Common myeloid progenitor, CD34-positive (primary cell): ENCODE data around the gene SPACA9.

Source experiments
- CTCF ChIA-PET: fragments of 350-600 bp; sonication (Branson Sonifier 250); formaldehyde crosslinking; loops from one replicate; lab custom pipeline; 2021; ENCODE audit warnings: antibody characterized with exemption; lab: Charles Lee
- POLR2A ChIA-PET: fragments of 350-600 bp; sonication (Branson Sonifier 250); formaldehyde crosslinking; loops from one replicate; lab custom pipeline; 2021; ENCODE audit warnings: antibody characterized with exemption; lab: Charles Lee
- DNase-seq, 3 donors: peaks; one replicate each; pipeline versions ENCODE4 v3.0.0 to v3.0.0-alpha.2; 2013
- H3K27ac ChIP-seq, 2 experiments: 1 replicate in 1 of 2; 2 replicates in 1 of 2; pipeline ENCODE4 v1.7.0; 2013; ENCODE audit warnings: inconsistent platforms in 2 of 2, low read length in 2 of 2, mild to moderate bottlenecking in 2 of 2, low read depth in 1 of 2, moderate library complexity in 1 of 2; ENCODE audit not compliant: severe bottlenecking in 2 of 2, insufficient read depth in 1 of 2, poor library complexity in 1 of 2
- H3K27me3 ChIP-seq, 5 experiments: replicated peaks in 2 of 5; 1 replicate in 3 of 5; 2 replicates in 2 of 5; pipeline versions ENCODE4 v1.6.1 to v1.7.0; 2013; ENCODE audit warnings: low read length in 4 of 5, mild to moderate bottlenecking in 2 of 5, moderate library complexity in 2 of 5, inconsistent platforms in 1 of 5; ENCODE audit not compliant: insufficient read depth in 5 of 5, control insufficient read depth in 4 of 5
- H3K36me3 ChIP-seq, 4 experiments: 1 replicate in 2 of 4; 2 replicates in 2 of 4; pipeline versions ENCODE4 v1.6.1 to v1.7.0; 2013; ENCODE audit warnings: low read length in 3 of 4, control low read depth in 1 of 4, mild to moderate bottlenecking in 1 of 4; ENCODE audit not compliant: control insufficient read depth in 4 of 4, insufficient read depth in 4 of 4
- H3K4me1 ChIP-seq, 4 experiments: 1 replicate in 3 of 4; 2 replicates in 1 of 4; pipeline versions ENCODE4 v1.6.1 to v1.7.1; 2013; ENCODE audit warnings: low read length in 3 of 4, mild to moderate bottlenecking in 3 of 4, control low read depth in 1 of 4, inconsistent platforms in 1 of 4, moderate library complexity in 1 of 4; ENCODE audit not compliant: control insufficient read depth in 4 of 4, insufficient read depth in 4 of 4; ENCODE audit errors: control extremely low read depth in 1 of 4
- H3K4me3 ChIP-seq, 7 experiments: 1 replicate in 4 of 7; 2 replicates in 3 of 7; pipeline versions ENCODE4 v1.5.1 to v1.7.0; 2013; ENCODE audit warnings: mild to moderate bottlenecking in 7 of 7, low read length in 6 of 7, moderate library complexity in 6 of 7, inconsistent platforms in 2 of 7, low read depth in 2 of 7, control low read depth in 1 of 7; ENCODE audit not compliant: insufficient read depth in 4 of 7, control insufficient read depth in 1 of 7; ENCODE audit errors: extremely low read depth in 1 of 7
- H3K9me3 ChIP-seq, 5 experiments: 1 replicate in 4 of 5; 2 replicates in 1 of 5; pipeline versions ENCODE4 v1.6.1 to v1.7.1; 2013; ENCODE audit warnings: low read length in 4 of 5, mild to moderate bottlenecking in 2 of 5, inconsistent platforms in 1 of 5, low read depth in 1 of 5, moderate library complexity in 1 of 5; ENCODE audit not compliant: control insufficient read depth in 4 of 5, insufficient read depth in 2 of 5; ENCODE audit errors: control extremely low read depth in 1 of 5
- WGBS: methylation state at CpG from one replicate; pipeline ENCODE4 v1.1.5; 2013; ENCODE audit not compliant: insufficient coverage; 5-methylcytosine and 5-hydroxymethylcytosine counted together

Gene SPACA9

DNA sequence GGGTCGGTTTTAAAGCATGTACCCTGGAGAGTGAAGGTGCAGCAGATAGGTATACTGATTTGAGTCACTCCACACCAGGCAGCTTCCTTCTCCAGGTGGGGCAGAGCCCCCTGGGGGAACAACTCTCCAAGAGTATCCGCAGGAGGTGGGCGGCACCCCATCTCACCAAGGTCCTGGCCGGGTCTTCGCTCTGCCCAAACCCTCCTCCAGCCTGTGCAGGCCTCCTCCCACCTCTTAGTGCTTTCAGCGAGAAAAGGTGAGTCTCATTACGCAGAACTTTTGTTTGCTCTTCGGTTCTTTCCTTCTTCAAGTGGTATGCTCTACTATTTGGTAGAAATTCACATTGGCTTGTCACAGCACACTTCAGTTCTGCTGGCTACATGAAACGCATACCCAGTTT lies 13.7 kb downstream of the SPACA9 start:
- DNase-seq, result no peak
- H3K4me3 ChIP-seq, result no peak overlapping the region
- no peak overlapping the region for H3K27ac ChIP-seq
- 95% methylated on average over 9 of the region's 9 CpGs for WGBS
- H3K4me1 ChIP-seq, result peaks cover 0 to 10% (median 2%) of the 10 kb centered on the region in 4 experiments
- H3K36me3 ChIP-seq, result peaks cover 6 to 45% (median 41%) of the 10 kb centered on the region in 4 experiments
- CTCF ChIA-PET, result no interaction called here
- POLR2A ChIA-PET, result no interaction called here
- H3K9me3 ChIP-seq, result no peaks in the 10 kb centered on the region
- no peaks in the 10 kb centered on the region for H3K27me3 ChIP-seq

DNA sequence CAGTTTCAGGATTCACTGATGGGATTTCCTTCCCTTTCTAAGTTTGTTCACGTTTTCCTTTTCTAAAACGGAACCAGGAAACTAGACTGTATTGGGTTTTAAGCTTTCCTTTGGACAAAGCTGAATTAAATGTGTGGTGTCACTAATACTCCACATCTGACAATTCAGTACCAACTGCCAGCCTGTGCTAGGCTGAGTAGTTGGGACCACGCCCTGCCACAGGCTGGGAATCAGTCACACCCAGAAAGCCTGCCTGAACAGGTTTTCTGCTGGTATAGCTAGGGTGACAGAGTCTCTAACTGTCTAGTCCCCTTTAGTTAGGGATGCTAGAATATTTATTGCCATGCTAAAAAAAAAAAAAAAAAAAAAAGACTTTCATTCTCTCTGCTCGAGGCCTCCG lies 15.6 kb downstream of the SPACA9 start:
- CTCF ChIA-PET, result interaction anchor here (1.0 to 2.5 kb wide), 4 partner anchors 8 to 92 kb away, joined by 4 to 8 read pairs (median 5); no protein-coding TSS in a partner anchor
- no peaks in the 10 kb centered on the region for H3K4me1 ChIP-seq
- POLR2A ChIA-PET, result no interaction called here
- no peak overlapping the region for H3K4me3 ChIP-seq
- H3K9me3 ChIP-seq, result no peaks in the 10 kb centered on the region
- 96% methylated on average over 3 of the region's 5 CpGs for WGBS
- DNase-seq, result no peak
- peaks cover 10 to 60% (median 50%) of the 10 kb centered on the region in 4 experiments for H3K36me3 ChIP-seq
- no peaks in the 10 kb centered on the region for H3K27me3 ChIP-seq
- H3K27ac ChIP-seq, result no peak overlapping the region

- H3K4me3 ChIP-seq, result no peak overlapping the region
- 97% methylated on average over 9 of the region's 9 CpGs for WGBS
- H3K9me3 ChIP-seq, result no peaks in the 10 kb centered on the region
- no peak for DNase-seq
- H3K27me3 ChIP-seq, result no peaks in the 10 kb centered on the region
- POLR2A ChIA-PET, result no interaction called here
- CTCF ChIA-PET, result interaction anchor here (1.1 to 2.5 kb wide), 4 partner anchors 9 to 92 kb away, joined by 4 to 8 read pairs (median 6); no protein-coding TSS in a partner anchor
- no peaks in the 10 kb centered on the region for H3K4me1 ChIP-seq
- peaks cover 10 to 68% (median 57%) of the 10 kb centered on the region in 4 experiments for H3K36me3 ChIP-seq
- H3K27ac ChIP-seq, result no peak overlapping the region
Observed at GRCh38 chr9:132894862-132895835, 16.5 kb downstream of the SPACA9 start.

DNA sequence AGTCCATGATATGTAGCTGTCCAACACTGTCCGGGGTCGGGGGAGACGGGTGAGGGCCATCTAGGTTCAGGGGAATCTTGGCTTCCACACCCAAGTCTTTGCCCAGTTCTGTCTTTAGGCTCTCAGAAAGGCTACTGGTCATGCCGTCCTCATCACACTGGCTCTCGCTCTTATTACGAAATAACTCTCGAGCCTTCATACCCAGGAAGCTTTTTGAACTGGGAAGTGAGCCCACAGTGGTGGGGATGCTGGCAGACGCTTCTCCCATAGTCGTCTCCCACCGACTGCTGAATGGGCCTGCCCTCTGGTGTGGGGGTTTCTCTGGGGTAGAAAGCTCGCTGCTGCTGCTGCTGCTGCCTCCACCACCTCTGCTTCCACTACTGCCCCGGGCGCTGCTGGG lies 17.6 kb downstream of the SPACA9 start:
- no peaks in the 10 kb centered on the region for H3K27me3 ChIP-seq
- H3K4me1 ChIP-seq, result no peaks in the 10 kb centered on the region
- H3K27ac ChIP-seq, result no peak overlapping the region
- ChIA-PET CTCF (interaction anchor here (1.5 to 2.3 kb wide), 2 partner anchors 10 to 16 kb away, joined by 4 to 5 read pairs; no protein-coding TSS in a partner anchor), POLR2A (no interaction called here)
- no peaks in the 10 kb centered on the region for H3K9me3 ChIP-seq
- H3K4me3 ChIP-seq, result no peak overlapping the region
- DNase-seq, result no peak
- 96% methylated on average over 7 of the region's 13 CpGs for WGBS
- peaks cover 10 to 79% (median 64%) of the 10 kb centered on the region in 4 experiments for H3K36me3 ChIP-seq

DNA sequence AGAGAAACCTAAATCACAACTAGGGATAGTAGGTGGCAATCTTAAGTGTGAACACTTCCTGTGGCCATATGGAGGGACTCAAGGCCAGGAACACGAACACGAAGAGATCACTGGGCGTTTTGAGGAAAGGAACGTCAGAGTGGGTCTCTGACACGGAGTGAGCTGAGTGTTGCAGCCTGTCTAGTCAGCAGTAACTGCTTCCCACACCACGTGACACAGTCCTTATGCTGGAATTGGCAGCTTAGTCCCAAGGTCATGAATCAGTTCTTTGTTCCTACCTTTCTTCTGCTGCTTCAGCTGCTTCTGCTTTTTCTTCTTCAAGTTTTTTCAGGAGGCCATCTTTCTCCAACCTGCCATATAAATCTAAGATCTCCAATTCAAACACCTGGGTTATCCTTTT lies 18.2 kb downstream of the SPACA9 start:
- H3K27me3 ChIP-seq, result no peaks in the 10 kb centered on the region
- DNase-seq, result no peak
- H3K4me1 ChIP-seq, result no peaks in the 10 kb centered on the region
- H3K36me3 ChIP-seq, result peaks cover 10 to 80% (median 65%) of the 10 kb centered on the region in 4 experiments
- 92% methylated on average over 6 of the region's 6 CpGs for WGBS
- no peaks in the 10 kb centered on the region for H3K9me3 ChIP-seq
- no peak overlapping the region for H3K4me3 ChIP-seq
- ChIA-PET CTCF (interaction anchor here (1.4 to 1.5 kb wide), 2 partner anchors 11 to 17 kb away, joined by 4 read pairs; no protein-coding TSS in a partner anchor), POLR2A (no interaction called here)
- no peak overlapping the region for H3K27ac ChIP-seq

- H3K36me3 ChIP-seq, result peaks cover 10 to 85% (median 63%) of the 10 kb centered on the region in 4 experiments
- no peaks in the 10 kb centered on the region for H3K9me3 ChIP-seq
- POLR2A ChIA-PET, result no interaction called here
- DNase-seq, result no peak
- WGBS, result 100% methylated on average over 4 of the region's 7 CpGs
- CTCF ChIA-PET, result interaction anchor here (0.5 to 1.4 kb wide), 2 partner anchors 18 to 86 kb away, joined by 3 to 4 read pairs; no protein-coding TSS in a partner anchor
- H3K27ac ChIP-seq, result no peak overlapping the region
- no peaks in the 10 kb centered on the region for H3K4me1 ChIP-seq
- H3K4me3 ChIP-seq, result no peak overlapping the region
- H3K27me3 ChIP-seq, result no peaks in the 10 kb centered on the region
Observed at GRCh38 chr9:132898051-132898450, 19.4 kb downstream of the SPACA9 start.
